ENCODE data around the gene CLEC9A.

CLEC9A gene

GRCh38 chr12:10095971-10096370 is 65.5 kb downstream of the CLEC9A start:
- no peak overlapping the region for H3K4me3 ChIP-seq (ENCODE audit: low read depth, low read length)
- TF ChIP-seq, protein P1, sequence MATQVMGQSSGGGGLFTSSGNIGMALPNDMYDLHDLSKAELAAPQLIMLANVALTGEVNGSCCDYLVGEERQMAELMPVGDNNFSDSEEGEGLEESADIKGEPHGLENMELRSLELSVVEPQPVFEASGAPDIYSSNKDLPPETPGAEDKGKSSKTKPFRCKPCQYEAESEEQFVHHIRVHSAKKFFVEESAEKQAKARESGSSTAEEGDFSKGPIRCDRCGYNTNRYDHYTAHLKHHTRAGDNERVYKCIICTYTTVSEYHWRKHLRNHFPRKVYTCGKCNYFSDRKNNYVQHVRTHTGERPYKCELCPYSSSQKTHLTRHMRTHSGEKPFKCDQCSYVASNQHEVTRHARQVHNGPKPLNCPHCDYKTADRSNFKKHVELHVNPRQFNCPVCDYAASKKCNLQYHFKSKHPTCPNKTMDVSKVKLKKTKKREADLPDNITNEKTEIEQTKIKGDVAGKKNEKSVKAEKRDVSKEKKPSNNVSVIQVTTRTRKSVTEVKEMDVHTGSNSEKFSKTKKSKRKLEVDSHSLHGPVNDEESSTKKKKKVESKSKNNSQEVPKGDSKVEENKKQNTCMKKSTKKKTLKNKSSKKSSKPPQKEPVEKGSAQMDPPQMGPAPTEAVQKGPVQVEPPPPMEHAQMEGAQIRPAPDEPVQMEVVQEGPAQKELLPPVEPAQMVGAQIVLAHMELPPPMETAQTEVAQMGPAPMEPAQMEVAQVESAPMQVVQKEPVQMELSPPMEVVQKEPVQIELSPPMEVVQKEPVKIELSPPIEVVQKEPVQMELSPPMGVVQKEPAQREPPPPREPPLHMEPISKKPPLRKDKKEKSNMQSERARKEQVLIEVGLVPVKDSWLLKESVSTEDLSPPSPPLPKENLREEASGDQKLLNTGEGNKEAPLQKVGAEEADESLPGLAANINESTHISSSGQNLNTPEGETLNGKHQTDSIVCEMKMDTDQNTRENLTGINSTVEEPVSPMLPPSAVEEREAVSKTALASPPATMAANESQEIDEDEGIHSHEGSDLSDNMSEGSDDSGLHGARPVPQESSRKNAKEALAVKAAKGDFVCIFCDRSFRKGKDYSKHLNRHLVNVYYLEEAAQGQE (tag by site-specific recombination; IDR thresholded peaks at IDR 0.05) = 0 out of 2 replicates have a peak, but pooled peaks have one; percentile 52
- TF ChIP-seq ZNF530 (tag by site-specific recombination; IDR thresholded peaks at IDR 0.05; ENCODE audit: low read depth) = no peak
- ChIA-PET POLR2A (no interaction called here), CTCF (no interaction called here)
- no peak overlapping the region for H3K27ac ChIP-seq (ENCODE audit: extremely low read depth, low read depth, low read length)
- H3K4me1 ChIP-seq (ENCODE audit: control insufficient read depth, insufficient read depth, low read length) = no peaks in the 10 kb centered on the region
- H3K9me3 ChIP-seq (ENCODE audit: control insufficient read depth, insufficient read depth, low read depth, low read length) = no peaks in the 10 kb centered on the region
- H3K36me3 ChIP-seq (ENCODE audit: control insufficient read depth in 2 of 2, insufficient read depth in 1 of 2, low read length in 2 of 2) = no peaks in the 10 kb centered on the region

GRCh38 chr12:10097521-10097920 is 67.0 kb downstream of the CLEC9A start:
- Histone ChIP-seq H3K4me3 (ENCODE audit: low read depth, low read length) (no peak overlapping the region), H3K36me3 (ENCODE audit: control insufficient read depth in 2 of 2, insufficient read depth in 1 of 2, low read length in 2 of 2) (no peaks in the 10 kb centered on the region), H3K9me3 (ENCODE audit: control insufficient read depth, insufficient read depth, low read depth, low read length) (no peaks in the 10 kb centered on the region), H3K4me1 (ENCODE audit: control insufficient read depth, insufficient read depth, low read length) (no peaks in the 10 kb centered on the region), H3K27ac (ENCODE audit: extremely low read depth, low read depth, low read length) (no peak overlapping the region)
- TF ChIP-seq ZNF571 (tag by site-specific recombination; IDR thresholded peaks at IDR 0.05) (no peak), ZNF211 (tag by site-specific recombination; IDR thresholded peaks at IDR 0.05; ENCODE audit: low read depth) (no peak), OSR2 (tag by site-specific recombination; IDR thresholded peaks at IDR 0.05) (0 out of 2 replicates have a peak, but pooled peaks have one; percentile 6)
- TF ChIP-seq, protein P2, sequence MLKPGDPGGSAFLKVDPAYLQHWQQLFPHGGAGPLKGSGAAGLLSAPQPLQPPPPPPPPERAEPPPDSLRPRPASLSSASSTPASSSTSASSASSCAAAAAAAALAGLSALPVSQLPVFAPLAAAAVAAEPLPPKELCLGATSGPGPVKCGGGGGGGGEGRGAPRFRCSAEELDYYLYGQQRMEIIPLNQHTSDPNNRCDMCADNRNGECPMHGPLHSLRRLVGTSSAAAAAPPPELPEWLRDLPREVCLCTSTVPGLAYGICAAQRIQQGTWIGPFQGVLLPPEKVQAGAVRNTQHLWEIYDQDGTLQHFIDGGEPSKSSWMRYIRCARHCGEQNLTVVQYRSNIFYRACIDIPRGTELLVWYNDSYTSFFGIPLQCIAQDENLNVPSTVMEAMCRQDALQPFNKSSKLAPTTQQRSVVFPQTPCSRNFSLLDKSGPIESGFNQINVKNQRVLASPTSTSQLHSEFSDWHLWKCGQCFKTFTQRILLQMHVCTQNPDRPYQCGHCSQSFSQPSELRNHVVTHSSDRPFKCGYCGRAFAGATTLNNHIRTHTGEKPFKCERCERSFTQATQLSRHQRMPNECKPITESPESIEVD (tag by site-specific recombination; IDR thresholded peaks at IDR 0.05) = peak; percentile 36; the same call in 1 of the 2 replicates
- POLR2A ChIA-PET = no interaction called here
- CTCF ChIA-PET = interaction anchor here (0.5 kb wide), 1 partner anchor 88 kb away, joined by 3 read pairs; no protein-coding TSS in a partner anchor

- no peaks in the 10 kb centered on the region for H3K9me3 ChIP-seq (ENCODE audit: control insufficient read depth, insufficient read depth, low read depth, low read length)
- no peak within 1 kb of the TSS for H3K4me3 ChIP-seq (ENCODE audit: low read depth, low read length)
- TF ChIP-seq ZNF768 (tag by site-specific recombination; IDR thresholded peaks at IDR 0.05) = no peak
- no peak for TF ChIP-seq ZNF658 (tag by site-specific recombination; IDR thresholded peaks at IDR 0.05)
- TF ChIP-seq ZNF707 (tag by site-specific recombination; IDR thresholded peaks at IDR 0.05) = no peak
- TF ChIP-seq ZBTB21 (tag by site-specific recombination; IDR thresholded peaks at IDR 0.05) = no peak
- no peak for TF ChIP-seq SCRT1 (tag by site-specific recombination; IDR thresholded peaks at IDR 0.05; ENCODE audit: borderline replicate concordance)
- no peak for TF ChIP-seq ZNF596 (tag by site-specific recombination; IDR thresholded peaks at IDR 0.05)
- no peak for TF ChIP-seq ZNF610 (tag by site-specific recombination; IDR thresholded peaks at IDR 0.05; ENCODE audit: borderline replicate concordance)
- no peak for TF ChIP-seq GFI1B (tag by site-specific recombination; IDR thresholded peaks at IDR 0.05)
- no peak for TF ChIP-seq ZNF645 (tag by site-specific recombination; IDR thresholded peaks at IDR 0.05)
- TF ChIP-seq ZNF214 (tag by site-specific recombination; IDR thresholded peaks at IDR 0.05; ENCODE audit: borderline replicate concordance) = no peak
- H3K4me1 ChIP-seq (ENCODE audit: control insufficient read depth, insufficient read depth, low read length) = no peaks in the 10 kb centered on the region
- H3K36me3 ChIP-seq (ENCODE audit: control insufficient read depth in 2 of 2, insufficient read depth in 1 of 2, low read length in 2 of 2) = no peaks in the 10 kb centered on the region
- ChIA-PET CTCF (no interaction called here), POLR2A (no interaction called here)
- H3K27ac ChIP-seq (ENCODE audit: extremely low read depth, low read depth, low read length) = no peak within 1 kb of the TSS
Observed at GRCh38 chr12:10098791-10099190, 68.3 kb downstream of the CLEC9A start, which contains the start of gene CLEC1A. Gene CLEC1A (minus strand): TSS chr12:10098985. CDS start chr12:10098922, 63 bp downstream.

Measured in HEK293 (cell line).